Hindlimb muscle (tissue), 1 donor: ENCODE measurements around the gene ART4. TPM values are rescaled to one million over a fixed set of nuclear protein-coding genes. Genes with fewer than 3 reads are reported as not detected.

Source experiments
- DNase-seq: peaks from one replicate; pipeline ENCODE4 v3.0.0-alpha.2; 2013
- polyA plus RNA-seq: library from polyadenylated mRNA; unstranded; fragments of 120-200 nt; gene quantifications from one replicate; pipeline ENCODE4 v1.2.1, GENCODE V29; 2013; ENCODE audit not compliant: insufficient read length

Gene ART4
- polyA plus RNA-seq, 1 donor: 0.22 TPM

DNA sequence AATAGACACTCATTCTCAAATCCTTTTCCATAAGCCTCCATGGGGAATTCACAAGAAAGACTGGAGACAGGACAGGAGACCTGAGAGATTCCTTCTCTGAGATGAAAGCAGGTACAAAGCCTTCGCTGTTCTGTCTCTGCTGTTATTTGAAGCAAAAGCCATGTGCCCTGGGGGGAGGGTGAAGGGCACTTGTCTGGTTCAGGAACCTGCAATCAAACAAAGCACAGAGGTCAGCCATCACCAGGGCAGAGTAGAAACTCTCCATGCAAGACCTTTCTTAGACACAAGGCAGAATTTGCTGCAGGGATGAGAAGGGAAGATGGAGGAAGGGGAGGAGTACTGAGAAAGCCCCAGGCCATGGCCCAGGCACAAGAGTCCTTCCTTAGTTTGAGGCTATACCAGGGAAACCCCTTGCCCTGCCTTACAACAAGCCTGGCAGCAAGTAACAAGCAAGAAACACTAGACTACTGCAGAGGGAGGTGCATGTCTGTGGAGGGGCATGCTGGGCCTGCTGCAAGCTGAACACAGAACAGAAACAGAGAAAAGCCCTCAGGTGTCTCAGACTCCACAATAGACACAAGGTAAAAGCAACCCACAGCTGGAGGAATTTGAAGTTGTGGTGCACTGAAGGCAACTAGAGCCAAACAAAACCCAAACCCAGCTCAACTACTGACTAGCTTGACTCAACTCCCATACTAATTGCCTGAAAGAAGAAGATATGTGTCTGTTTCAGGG is 7.8 kb upstream of the ART4 start:
- no peak for DNase-seq

DNA sequence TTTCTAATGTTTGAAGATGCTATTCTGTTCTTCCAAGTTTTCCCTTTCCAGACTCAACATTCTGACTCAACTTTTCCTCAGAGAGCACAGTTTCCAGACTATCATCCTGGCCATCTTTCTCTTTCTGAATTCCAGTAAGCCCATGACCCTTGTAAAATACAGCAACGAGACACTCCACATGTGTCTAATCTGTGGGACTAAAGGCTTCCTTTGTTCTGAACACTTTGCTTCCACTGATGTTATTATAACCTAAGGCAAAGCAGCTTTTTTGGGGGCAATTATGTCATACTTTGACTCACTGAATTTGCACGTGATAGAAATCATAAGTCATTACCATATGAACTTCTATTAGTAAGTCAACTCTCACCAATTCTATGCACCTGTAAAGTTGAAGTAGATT is 6.3 kb upstream of the ART4 start:
- DNase-seq: peak; percentile 78

DNA sequence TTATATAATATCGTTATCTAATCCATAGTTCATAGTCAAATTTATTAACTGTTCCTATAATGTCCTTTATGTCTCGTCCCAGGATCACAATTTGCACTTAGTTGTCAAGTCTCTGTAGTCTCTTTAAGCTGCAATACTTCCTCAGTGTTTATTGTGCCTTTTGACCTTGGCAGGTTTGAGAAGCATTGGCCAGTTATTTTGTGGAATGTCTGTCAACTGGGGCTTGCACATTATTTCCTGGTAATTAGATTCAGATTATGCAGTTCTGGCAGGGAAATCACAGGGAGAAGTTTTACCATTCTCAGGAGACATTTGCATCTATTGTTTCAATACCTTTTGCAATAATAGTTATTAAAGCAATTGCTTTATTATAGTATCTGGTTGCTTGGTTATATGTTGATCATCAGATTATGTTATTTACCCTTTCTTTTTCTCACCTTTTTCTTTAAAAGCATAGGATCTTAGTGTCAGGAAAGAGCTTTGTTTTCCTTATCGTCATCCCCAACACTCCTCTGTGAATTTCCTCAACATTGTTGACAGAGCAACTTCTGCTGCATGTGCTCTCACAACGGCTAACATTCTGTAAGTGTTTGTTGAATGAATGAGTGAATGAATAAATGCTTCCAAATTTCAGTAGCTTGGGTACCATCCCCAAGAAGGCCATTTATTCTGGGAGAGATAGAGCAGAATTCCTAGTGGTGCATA is 3.7 kb upstream of the ART4 start:
- no peak for DNase-seq

DNA sequence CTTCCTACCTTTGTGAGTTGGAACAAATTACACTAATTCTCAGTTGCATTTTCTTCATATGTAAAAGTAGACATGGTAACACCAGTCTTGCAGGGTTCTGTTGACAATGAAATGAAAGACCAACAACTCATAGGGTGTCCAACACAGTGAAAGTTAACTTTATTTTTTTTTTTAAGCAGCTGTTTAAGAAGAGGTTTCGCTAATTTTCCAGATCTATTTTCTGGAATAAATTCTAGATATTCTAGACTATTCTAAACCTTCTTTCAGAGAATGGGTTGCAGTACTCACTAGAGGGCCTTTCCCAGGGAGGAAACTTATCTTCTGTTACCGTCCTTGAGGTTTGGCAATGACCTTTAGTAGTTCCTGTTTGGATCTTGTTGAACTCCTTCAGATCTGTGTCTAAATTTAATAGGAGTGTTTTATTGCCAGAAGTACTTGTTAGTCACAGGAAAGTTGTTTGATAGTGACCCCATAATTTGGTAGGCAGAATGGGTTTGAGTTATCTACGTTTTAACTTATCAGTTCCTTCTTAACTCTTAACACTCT is 2.8 kb upstream of the ART4 start:
- no peak for DNase-seq

DNA sequence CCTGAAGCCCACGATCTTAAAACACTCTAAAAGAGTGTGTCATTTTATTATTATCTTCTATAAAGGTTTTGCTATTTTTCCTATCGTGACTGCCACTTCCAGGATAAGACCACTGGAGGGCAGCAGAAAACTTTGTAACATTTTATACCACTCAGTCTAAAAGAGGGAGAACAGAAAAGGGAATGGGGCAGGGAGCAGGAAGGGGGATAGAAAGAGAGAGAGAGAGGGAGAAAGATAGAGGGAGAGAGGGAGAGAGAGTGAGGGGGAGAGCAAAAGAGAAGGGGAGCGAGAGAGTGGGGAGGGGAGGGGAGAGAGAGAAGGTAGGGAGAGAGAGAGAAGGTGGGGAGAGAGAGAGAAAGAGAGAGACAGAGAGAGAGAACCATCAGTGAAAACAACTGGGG is 2.0 kb upstream of the ART4 start:
- DNase-seq: peak; percentile 64

DNA sequence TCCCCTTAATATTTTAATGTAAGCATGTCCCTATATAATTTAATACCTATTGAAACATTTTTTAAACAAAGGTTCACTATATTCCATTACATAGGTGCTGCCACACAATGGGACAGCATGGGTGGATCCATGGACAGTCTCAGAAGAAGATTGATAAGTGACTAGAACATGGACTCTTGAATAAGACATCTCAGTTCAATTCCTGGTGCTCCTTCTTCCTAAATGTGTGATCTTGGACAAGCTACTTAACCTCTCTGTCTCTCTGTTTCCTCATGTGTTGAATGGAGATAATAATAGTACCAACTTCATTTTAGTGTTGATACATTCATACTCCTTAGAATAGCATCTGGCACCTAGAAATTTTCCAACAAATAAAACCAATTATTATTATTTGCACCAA is 1.1 kb upstream of the ART4 start:
- no peak for DNase-seq

DNA sequence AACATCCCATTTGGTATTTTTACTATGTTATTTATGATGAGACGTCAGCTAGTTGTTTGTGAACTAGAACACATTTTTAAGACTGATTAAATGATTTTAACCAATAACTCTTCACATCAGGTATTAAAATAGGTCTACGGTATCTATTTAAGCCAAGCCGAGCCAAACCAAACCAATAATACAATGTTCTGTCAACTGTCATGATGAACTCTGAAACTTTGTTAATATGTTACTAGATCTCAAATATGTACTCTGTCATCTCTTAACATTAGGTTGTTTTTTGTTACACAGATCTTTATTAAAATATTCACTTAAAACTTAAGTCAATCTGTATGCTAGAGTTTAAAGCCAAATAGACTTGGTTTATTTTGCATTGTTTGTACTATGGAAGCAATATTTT is 1.0 kb downstream of the ART4 start:
- no peak for DNase-seq

DNA sequence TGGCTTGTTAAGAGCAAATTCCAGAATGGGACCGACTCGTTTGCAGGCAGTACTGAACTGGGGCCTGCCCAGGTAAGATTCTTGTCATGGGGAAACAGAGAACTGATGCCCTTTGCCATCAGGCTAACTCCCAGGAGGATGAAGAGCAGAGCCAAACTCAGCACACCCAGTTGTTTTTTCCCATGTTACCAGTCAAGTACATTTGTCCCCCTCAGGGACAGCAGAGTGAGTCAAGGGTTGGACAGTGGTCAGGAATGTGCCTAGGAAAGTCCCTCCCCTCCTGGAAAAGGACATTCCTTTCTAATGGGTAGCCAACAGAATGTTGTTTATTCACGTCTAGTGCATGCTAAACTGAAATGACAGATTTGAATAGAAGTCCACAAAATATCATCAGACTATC is 1.6 kb downstream of the ART4 start:
- DNase-seq: no peak

DNA sequence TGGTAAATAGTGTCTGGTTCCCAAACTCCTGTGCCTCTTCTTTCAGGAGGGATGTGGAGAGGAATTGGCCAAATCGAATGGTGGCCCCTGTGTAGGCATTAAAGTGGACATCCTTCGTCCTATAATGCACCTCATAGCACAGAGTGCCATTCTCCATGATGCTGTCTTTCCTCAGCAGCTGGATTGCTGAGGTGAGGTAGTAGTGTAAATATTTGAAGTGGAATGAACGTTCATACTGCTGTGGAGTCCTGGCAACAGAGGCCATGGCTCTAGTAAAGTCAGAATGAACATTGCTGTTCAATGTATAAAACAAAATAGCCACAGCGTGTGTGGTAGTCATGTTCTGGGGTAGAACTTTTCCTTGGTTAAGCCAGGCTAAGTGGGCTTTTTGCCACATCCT is 2.7 kb downstream of the ART4 start:
- DNase-seq: no peak

DNA sequence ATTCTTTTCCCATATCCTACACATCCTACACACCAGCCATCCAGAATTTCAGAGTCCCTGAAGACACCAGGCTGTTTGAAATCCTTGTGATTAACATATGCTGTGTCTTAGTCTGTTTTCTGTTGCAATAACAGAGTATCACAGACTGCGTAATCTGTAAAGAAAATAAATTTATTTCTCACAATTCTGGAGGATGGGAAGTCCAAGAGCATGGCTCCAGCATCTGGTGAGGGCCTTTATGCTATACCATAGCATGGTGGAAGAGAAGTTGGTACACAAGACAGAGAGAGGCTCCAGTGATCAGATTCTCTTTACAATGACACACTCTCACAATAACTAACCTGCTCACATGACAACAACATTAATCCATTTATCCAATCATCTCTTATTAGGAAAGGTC is 4.1 kb downstream of the ART4 start:
- no peak for DNase-seq

DNA sequence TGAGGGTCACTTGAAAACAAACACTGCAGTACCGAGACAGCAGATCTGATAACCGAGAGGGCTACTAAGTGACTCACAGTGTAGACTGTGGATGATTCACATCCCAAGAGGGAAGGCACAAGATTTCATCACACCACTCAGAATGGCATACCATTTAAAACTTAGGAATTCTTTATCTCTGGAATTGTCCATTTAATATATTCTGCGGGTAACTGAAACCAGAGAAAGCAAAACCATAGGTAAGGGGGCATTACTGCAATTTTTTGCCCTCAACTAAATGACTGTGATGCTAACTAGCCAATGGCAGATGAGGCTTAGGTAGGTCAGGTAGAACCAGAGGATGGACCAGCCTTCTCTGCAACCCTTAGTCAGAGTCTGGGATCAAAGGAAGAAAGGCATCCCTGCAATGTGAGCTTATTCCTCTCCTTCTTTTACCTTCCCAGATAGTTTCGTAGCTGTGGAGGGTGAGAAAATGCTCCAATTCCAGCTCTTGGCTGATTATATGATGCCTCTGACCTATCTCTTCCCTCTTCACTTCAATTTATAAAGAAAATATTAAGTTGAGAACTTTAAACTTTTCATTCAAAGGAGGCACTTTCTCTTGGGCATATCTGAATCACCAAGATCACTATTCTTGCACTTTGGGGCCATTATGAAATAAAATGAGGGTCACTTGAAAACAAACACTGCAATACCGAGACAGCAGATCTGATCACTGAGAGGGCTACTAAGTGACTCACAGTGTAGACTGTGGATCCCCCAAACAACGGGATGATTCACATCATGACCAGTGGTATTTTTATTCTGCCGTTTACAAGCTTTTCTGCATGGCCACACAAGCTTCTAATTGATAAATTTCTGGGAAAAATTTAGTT is 6.8 kb downstream of the ART4 start:
- no peak for DNase-seq

DNA sequence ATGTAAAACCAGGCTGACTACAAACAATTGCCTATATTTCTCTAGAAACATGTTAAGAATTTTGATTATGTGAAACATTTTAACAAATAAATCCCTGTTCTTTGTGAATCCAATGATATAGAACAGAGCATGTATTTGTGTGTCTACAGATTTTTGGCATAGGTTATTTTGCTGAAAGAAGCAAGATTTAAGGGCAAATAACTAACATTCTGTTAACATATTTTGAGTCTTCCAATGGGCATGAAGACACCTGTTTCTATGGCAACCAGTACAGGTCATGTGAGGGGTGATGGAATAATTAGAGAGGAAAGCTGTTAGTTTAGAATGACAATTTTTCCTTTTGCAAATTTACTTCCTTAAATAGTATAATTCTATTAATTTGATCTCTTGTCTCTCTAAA is 8.8 kb downstream of the ART4 start:
- DNase-seq: no peak

DNA sequence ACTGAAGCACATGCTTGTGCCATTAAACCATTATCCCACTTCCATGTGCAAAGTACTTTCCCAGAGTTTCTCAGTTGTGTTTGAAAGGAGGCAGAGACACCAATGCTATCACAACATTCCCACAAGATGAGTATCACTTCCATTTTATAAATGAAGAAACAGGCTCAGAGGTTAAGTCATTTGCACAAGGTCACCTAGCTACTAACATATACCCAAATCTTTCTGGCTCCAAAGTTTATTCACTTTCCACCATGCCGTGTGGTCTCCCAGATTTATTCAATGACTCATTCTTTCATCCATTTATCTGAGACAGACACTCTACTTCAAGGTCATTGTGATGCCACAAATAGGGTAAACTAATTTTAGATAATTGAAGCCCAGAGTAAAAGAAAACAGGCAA is 9.4 kb downstream of the ART4 start:
- no peak for DNase-seq

DNA sequence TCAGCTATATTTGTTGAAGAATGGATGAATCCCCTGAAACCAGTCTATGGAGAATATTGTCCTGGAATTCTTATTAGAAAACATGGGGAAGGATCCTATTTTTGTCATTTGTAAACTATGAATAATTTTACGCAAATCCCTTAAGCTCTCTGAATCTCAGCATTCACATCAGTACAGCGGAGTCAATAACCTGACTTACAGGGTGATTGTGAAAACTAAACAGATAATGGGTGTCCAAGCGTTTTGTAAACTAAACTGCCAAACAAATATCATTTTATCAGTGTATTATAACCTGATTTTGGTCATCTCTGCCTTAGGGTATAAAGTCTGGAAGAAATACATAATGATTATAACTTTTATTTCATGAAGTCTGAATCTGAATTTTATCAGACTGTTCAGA is 10.0 kb downstream of the ART4 start:
- no peak for DNase-seq

DNA sequence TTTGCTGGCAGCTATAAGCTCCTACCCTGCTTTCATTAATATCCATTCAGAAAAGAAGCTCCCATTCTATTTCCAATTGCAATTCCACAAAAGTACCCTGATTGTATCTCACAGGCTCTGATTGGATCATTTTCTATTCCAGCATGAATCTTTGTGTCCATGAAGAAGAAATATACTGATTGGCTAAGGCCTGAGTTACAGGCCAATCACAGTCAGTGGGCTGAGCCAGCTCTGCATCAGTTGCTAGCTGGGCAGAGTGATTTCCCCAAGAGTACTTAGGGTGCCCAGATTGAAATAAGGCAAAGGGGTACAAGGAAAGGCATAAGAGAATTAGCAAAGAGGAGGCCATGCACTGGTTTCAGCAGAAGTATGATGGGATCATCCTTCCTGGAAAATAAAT is 14.4 kb downstream of the ART4 start:
- DNase-seq: no peak

DNA sequence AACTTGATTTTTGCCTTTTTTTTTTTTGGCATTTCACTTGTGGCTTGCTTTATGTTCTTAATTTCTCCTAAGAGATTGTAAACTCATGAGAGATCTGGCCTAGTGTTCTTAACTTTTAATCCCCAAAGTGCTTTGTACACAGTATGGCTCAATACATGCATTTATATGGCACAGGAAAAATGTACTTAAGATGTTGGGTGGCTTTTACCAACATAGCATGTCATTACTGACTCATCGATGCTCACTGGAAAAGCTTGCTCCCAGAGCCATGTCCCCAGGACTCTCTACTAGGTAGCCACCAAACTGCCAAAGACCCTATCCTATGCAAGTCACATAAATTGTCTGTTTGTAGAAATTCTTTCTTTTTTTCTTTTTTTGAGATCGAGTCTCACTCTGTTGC is 16.3 kb downstream of the ART4 start:
- DNase-seq: no peak

DNA sequence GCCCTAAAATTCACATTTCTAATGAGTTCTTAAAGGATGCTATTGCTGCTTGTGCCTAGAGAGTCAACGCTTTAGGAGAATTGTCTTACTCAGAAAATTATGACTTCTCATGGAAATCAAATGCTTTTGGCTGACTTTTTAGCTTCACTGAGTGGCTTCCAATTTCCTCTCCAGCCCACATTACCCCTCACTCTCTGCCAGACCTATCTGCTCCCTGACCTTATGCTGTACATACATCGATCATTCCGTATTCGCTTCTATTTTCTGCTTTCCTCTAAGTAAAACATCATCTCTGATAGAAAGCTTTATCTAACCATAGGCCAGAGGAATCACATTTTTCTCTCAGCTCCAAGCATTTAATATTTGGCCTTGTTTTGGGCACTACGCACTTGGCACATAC is 16.8 kb downstream of the ART4 start:
- no peak for DNase-seq

DNA sequence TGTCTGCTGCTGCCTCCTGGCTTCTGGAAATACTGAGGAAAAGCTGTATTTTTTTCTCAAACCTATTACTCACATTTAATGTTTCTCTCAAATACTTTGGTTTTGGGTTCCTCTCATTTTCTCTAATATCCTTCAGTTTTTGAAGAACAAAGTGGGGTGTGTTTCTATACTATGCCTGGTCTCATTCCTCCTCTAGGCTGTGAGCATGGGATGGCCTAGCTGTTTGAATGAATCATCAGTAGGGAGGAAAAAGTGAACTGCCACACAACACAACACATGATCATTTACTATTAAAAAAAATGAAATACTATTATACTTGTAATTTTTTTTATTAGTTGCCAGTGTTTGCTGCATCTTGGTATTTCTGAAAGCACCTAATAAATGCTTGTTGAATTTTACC is 18.1 kb downstream of the ART4 start:
- DNase-seq: no peak

DNA sequence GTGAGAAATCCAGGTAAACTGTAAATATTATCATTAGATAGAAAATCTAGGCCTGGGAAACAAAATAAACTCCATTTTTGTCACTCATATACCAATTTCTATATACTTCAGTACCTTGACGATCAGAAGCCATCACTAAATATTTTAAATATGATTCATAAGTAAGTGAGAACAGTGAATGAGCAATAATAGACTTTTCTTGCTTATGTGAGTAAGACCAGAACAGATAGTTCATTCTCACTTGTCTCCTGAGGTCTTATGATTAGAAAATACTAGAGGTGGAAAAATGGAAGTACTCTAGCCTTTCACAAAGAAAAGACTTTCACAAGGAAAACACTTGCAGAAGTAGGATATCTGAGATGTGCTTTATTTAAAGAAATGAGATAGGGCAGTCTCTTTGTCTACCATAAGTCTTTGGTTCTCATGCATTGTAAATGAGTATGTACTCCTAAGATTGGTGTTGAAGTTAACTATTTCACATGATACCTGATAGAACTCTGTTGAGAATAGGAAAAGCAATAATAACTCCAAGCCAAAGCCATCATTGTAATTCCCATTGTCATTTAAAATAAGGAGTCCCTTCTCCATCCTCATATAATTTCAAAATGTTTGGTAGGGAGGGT is 19.2 kb downstream of the ART4 start:
- no peak for DNase-seq

DNA sequence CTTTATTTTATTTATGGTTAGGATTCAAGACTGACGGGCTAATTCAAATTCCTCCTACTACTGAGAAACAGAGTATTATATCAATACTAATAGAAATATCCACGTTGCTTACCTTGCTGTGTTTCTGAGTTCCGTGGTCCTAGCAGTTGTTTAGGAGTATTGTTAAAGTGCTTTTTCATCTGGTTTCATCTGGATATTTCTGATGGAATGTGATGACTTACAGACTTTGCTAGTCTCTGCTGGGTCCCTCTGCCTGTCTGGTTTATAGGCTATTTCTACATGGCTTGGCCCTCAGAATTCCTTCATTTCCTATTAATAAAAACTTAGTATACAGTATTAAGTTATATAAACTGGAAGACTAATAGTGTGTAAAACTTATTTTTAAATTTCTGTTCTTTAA is 29.3 kb downstream of the ART4 start, which contains the start of gene SMCO3:
Gene SMCO3, minus strand, starts transcription at position 169 of the 400 bp plus-strand sequence. CDS start 7,502 bp downstream, outside the sequence.
- no peak for DNase-seq

DNA sequence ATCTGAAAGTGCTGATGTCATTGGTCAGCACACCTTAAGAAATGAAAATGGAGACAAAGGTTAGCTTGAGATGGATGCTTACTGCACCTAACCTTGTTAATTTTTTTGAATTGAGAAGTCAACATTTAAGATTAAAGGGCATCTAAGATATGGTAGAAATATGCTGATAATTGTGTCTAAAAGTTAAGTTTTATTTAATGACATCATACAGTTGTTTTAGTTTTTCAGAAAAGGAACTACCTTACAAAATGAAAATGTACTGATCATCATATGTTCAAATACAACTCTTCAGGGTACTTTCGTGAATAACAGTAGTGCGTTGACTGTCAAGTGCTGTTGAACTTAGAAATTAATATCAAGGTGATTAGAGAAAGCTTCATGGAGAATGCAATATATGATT is 31.8 kb downstream of the ART4 start:
- DNase-seq: no peak

DNA sequence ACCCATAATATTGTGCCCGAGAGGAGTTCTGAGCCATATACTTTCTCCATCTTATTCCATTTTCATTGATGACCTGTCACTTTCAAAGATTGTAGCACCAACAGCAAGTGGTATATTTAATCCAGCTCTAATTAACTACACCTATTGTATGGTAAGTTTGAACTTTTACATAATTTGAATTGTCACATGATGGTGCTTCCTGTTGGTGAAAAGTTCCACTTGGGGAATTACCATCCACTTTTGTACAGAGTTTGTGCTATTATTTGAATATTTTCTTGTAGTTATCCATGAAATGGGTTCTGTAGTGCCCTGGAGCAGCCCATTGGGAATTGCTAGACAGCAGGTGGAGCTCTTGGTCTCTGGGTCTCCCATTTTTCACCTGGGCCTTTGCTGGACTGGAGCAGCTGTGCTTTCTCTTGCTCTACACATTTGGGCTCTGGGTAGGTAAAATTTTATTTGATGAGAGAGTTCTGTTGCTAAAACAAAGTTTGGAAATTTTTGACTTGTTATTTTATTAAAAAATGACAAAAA is 32.3 kb downstream of the ART4 start:
- DNase-seq: no peak
